ENCODE results near the gene BABAM2.

- TF ChIP-seq, protein P1, sequence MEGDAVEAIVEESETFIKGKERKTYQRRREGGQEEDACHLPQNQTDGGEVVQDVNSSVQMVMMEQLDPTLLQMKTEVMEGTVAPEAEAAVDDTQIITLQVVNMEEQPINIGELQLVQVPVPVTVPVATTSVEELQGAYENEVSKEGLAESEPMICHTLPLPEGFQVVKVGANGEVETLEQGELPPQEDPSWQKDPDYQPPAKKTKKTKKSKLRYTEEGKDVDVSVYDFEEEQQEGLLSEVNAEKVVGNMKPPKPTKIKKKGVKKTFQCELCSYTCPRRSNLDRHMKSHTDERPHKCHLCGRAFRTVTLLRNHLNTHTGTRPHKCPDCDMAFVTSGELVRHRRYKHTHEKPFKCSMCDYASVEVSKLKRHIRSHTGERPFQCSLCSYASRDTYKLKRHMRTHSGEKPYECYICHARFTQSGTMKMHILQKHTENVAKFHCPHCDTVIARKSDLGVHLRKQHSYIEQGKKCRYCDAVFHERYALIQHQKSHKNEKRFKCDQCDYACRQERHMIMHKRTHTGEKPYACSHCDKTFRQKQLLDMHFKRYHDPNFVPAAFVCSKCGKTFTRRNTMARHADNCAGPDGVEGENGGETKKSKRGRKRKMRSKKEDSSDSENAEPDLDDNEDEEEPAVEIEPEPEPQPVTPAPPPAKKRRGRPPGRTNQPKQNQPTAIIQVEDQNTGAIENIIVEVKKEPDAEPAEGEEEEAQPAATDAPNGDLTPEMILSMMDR (conservative IDR thresholded peaks at IDR 0.05; ENCODE audit: low read depth, low read length) = no peak
- TF ChIP-seq EZH2 (IDR thresholded peaks at IDR 0.05; ENCODE audit: low read length, unreplicated experiment) (no peak), EZH2phosphoT487 (IDR thresholded peaks at IDR 0.05; ENCODE audit: borderline replicate concordance, low read length) (no peak)
Observed at GRCh38 chr2:28083476-28083875, 192.9 kb downstream of the BABAM2 start.

All from PC-3 (cell line).